Measurements from ENCODE around the gene RTN4.

DNA sequence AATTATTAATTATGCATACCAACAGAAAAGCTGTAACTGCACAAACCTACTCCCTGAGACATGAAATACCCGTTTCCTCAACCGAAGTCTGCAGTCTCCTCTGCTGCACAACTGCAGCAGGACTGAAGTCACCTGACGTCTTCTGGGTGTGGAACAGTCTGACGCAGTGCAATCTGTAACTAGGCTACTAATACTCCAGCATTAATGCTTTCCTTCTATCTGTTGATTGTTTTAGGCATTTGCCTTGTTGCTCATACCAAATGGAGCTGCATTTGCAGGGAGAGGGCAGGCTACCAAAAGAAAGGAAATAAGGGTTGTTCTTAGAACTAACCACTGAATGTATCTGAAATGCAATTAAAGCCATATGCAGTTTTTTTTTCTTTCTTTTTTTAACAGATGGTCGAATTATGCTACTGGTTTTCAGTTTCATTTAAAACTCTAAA is 40.1 kb downstream of the RTN4 start:
- TF ChIP-seq, protein P1, sequence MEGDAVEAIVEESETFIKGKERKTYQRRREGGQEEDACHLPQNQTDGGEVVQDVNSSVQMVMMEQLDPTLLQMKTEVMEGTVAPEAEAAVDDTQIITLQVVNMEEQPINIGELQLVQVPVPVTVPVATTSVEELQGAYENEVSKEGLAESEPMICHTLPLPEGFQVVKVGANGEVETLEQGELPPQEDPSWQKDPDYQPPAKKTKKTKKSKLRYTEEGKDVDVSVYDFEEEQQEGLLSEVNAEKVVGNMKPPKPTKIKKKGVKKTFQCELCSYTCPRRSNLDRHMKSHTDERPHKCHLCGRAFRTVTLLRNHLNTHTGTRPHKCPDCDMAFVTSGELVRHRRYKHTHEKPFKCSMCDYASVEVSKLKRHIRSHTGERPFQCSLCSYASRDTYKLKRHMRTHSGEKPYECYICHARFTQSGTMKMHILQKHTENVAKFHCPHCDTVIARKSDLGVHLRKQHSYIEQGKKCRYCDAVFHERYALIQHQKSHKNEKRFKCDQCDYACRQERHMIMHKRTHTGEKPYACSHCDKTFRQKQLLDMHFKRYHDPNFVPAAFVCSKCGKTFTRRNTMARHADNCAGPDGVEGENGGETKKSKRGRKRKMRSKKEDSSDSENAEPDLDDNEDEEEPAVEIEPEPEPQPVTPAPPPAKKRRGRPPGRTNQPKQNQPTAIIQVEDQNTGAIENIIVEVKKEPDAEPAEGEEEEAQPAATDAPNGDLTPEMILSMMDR (IDR thresholded peaks at IDR 0.05): no peak
- TF ChIP-seq POLR2A (IDR thresholded peaks at IDR 0.05): peak; percentile 77
- peak; percentile 86 for TF ChIP-seq POLR2AphosphoS5 (IDR thresholded peaks at IDR 0.05)

Measured in prostate gland (tissue), 2 donors.